A549 (cell line): ENCODE data around the gene SET. TPM values are rescaled to one million over a fixed set of nuclear protein-coding genes. Genes with fewer than 3 reads are reported as not detected.
"Not testable (repeated sequence)": the region's sequence is repeated elsewhere in the genome, so short reads cannot be mapped to it uniquely, and the experiment has no call there.

ENCODE experiments used
- ATAC-seq, 2 experiments: fragments of 200-7000 bp in 1 of 2; fragments of >200 bp in 1 of 2; cut with Nextera tagmentation in 1 of 2; cut with Tn5 transposase in 1 of 2; 3 replicates each; pipeline versions ENCODE4 v1.8.0 to v1.9.1; 2018 to 2020; ENCODE audit warnings: mild to moderate bottlenecking in 1 of 2, moderate library complexity in 1 of 2
- CTCF ChIA-PET: fragments of 300-600 bp; sonication (Branson Sonifier 250); formaldehyde crosslinking; extraction: SDS; loops from one replicate; lab custom pipeline; 2021; ENCODE audit warnings: antibody characterized with exemption, inconsistent platforms; lab: Yijun Ruan, JAX
- POLR2A ChIA-PET: fragments of 350-600 bp; formaldehyde crosslinking; extraction: SDS; loops from one replicate; lab custom pipeline; 2021; ENCODE audit warnings: antibody characterized with exemption, inconsistent platforms; lab: Yijun Ruan, JAX
- DNase-seq, 2 experiments: peaks; one replicate each; pipeline versions ENCODE4 v3.0.0 to v3.0.0-alpha.2; 2011 to 2016; ENCODE audit warnings: low read depth in 1 of 2, low spot score in 1 of 2
- FAIRE-seq: peaks from 2 replicates; lab custom pipeline; 2011; peaks lifted over from hg19 to GRCh38; lab: Jason Lieb, UNC
- H3K27ac ChIP-seq, 2 experiments: fragments of >200 bp; sonication (Bioruptor Twin); formaldehyde crosslinking; 3 replicates each; pipeline ENCODE4 v1.5.1; 2016 to 2017
- H3K4me1 ChIP-seq: fragments of >200 bp; sonication (Bioruptor Twin); formaldehyde crosslinking; 3 replicates; pipeline ENCODE4 v1.6.1; 2016
- H3K4me2 ChIP-seq: fragments of >200 bp; sonication (Bioruptor Twin); formaldehyde crosslinking; 3 replicates; pipeline ENCODE4 v1.6.1; 2016
- H3K4me3 ChIP-seq: fragments of >200 bp; sonication (Bioruptor Twin); formaldehyde crosslinking; 3 replicates; pipeline ENCODE4 v1.5.1; 2016
- H3K9me3 ChIP-seq: fragments of >200 bp; sonication (Bioruptor Twin); formaldehyde crosslinking; 3 replicates; pipeline ENCODE4 v1.6.1; 2016
- CBX2 ChIP-seq: fragments of 200-600 bp; sonication (generic); IDR thresholded peaks from 2 replicates; pipeline ENCODE4 v1.6.1; 2016; ENCODE audit warnings: low read depth, mild to moderate bottlenecking, borderline replicate concordance
- CHD2 ChIP-seq: fragments of 150-350 bp; IDR thresholded peaks from 2 replicates; pipeline ENCODE4 v1.6.1; 2014; ENCODE audit warnings: low read length; ENCODE audit not compliant: partially characterized antibody
- CHD4 ChIP-seq: fragments of 200-600 bp; sonication (generic); IDR thresholded peaks from 2 replicates; pipeline ENCODE4 v1.6.1; 2016; ENCODE audit warnings: antibody characterized with exemption, mild to moderate bottlenecking, borderline replicate concordance
- E2F6 ChIP-seq: IDR thresholded peaks from 2 replicates; pipeline ENCODE4 v1.6.1; 2012; ENCODE audit warnings: low read depth, borderline replicate concordance
- ELK1 ChIP-seq: fragments of 150-350 bp; IDR thresholded peaks from 2 replicates; pipeline ENCODE4 v1.6.1; 2014; ENCODE audit warnings: low read depth, mild to moderate bottlenecking, low read length
- FOSL2 ChIP-seq, 2 experiments: fragments of 450-650 bp in 1 of 2; fragments of >200 bp in 1 of 2; sonication (Bioruptor Twin) in 1 of 2; formaldehyde crosslinking; IDR thresholded peaks; 2 replicates each; pipeline versions ENCODE4 v1.5.0 to v1.6.1; 2016 to 2020; ENCODE audit warnings: mild to moderate bottlenecking in 1 of 2, moderate library complexity in 1 of 2
- HOXB13 ChIP-seq: fragments of 250-450 bp; sonication (Bioruptor Pico); IDR thresholded peaks from 2 replicates; pipeline ENCODE4 v1.5.0; 2020; ENCODE audit warnings: low read depth, mild to moderate bottlenecking, moderate library complexity
- JUN ChIP-seq, 2 experiments: fragments of >200 bp; sonication (Bioruptor Twin); formaldehyde crosslinking; IDR thresholded peaks; 2 replicates in 1 of 2; 3 replicates in 1 of 2; pipeline ENCODE4 v1.6.1; 2016 to 2017
- JUNB ChIP-seq: fragments of >200 bp; sonication (Bioruptor Twin); formaldehyde crosslinking; IDR thresholded peaks from 2 replicates; pipeline ENCODE4 v1.6.1; 2016
- KDM5A ChIP-seq: fragments of 200-600 bp; sonication (generic); IDR thresholded peaks from 2 replicates; pipeline ENCODE4 v1.6.1; 2016; ENCODE audit warnings: antibody characterized with exemption, mild to moderate bottlenecking
- MAX ChIP-seq: IDR thresholded peaks from 2 replicates; pipeline ENCODE4 v1.6.1; 2012
- MYC ChIP-seq: IDR thresholded peaks from 2 replicates; pipeline ENCODE4 v1.6.1; 2012; ENCODE audit warnings: mild to moderate bottlenecking, inconsistent platforms, low read length, improper control_type of control experiment, borderline replicate concordance
- NPAS2 ChIP-seq: fragments of 250-450 bp; sonication (Bioruptor Pico); IDR thresholded peaks from 2 replicates; pipeline ENCODE4 v1.8.0; 2022; ENCODE audit warnings: mild to moderate bottlenecking, moderate library complexity, borderline replicate concordance
- POLR2AphosphoS2 ChIP-seq: conservative IDR thresholded peaks from 2 replicates; pipeline ENCODE4 v1.6.1; 2012; ENCODE audit warnings: low read length, improper control_type of control experiment, inconsistent platforms
- RCOR1 ChIP-seq: fragments of 150-350 bp; IDR thresholded peaks from 2 replicates; pipeline ENCODE4 v1.6.1; 2014; ENCODE audit warnings: antibody characterized with exemption, low read length, low read depth
- REST ChIP-seq: fragments of 200-600 bp; sonication (generic); IDR thresholded peaks from 2 replicates; pipeline ENCODE4 v1.6.1; 2016; ENCODE audit warnings: antibody characterized with exemption, mild to moderate bottlenecking, moderate library complexity
- RNF2 ChIP-seq: fragments of 200-600 bp; sonication (generic); IDR thresholded peaks from 2 replicates; pipeline ENCODE4 v1.6.1; 2016; ENCODE audit warnings: low read depth, mild to moderate bottlenecking, antibody characterized with exemption, moderate library complexity, borderline replicate concordance
- TP53 ChIP-seq: fragments of 250-450 bp; sonication (Bioruptor Pico); IDR thresholded peaks from 2 replicates; pipeline ENCODE4 v1.5.0; 2021; ENCODE audit warnings: mild to moderate bottlenecking, moderate library complexity
- ZFP36 ChIP-seq: fragments of 450-650 bp; IDR thresholded peaks from 2 replicates; pipeline ENCODE4 v1.6.1; 2014; ENCODE audit warnings: borderline replicate concordance; ENCODE audit not compliant: partially characterized antibody
- WGBS: methylation state at CpG from one replicate; pipeline ENCODE4 v1.1.6; 2017; ENCODE audit errors: missing lambda C conversion rate; 5-methylcytosine and 5-hydroxymethylcytosine counted together
- polyA plus RNA-seq, 4 experiments: library from polyadenylated mRNA; depleted of rRNA in 3 of 4; stranded (reverse); fragments of >200 nt; fragmentation: RNase III in 1 of 4; extraction: RNeasy Plus Mini Kit Qiagen cat#74134 plus additional on column Dnase treatment in 1 of 4; gene quantifications; 2 replicates in 3 of 4; 3 replicates in 1 of 4; pipeline ENCODE4 v1.2.3, GENCODE V29; 2011 to 2017
- TF ChIP-seq, protein P1 (sequence below): fragments of >200 bp; sonication (Bioruptor Twin); formaldehyde crosslinking; IDR thresholded peaks from 3 replicates; pipeline ENCODE4 v1.5.1; 2016

The SET gene
- polyA plus RNA-seq, 2 of the 4 experiments (the other 2 are of a cell fraction), result 518 to 538 TPM

DNA sequence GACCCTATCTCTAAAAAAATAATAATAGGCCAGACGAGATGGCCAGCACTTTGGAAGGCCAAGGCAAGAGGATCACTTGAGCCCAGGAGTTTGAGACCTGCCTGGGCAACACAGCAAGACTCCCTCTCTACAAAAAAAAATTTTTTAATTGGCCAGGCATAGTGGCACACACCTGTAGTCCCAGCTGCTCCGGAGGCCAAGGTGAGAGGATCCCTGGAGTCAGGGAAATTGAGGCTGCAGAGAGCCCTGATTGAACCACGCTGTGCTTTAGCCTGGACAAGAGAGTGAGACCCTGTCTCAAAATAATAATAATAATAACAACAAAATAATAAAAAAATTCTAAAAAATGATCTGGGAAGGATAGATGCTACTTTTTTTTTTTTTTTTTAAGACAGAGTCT lies 31.2 kb upstream of the SET start:
- no peak for ATAC-seq
- no peak for TF ChIP-seq ELK1
- no peak for TF ChIP-seq REST
- no peak for TF ChIP-seq TP53 (CRISPR knock-in tag)
- no peak for TF ChIP-seq E2F6
- no peak for TF ChIP-seq HOXB13 (CRISPR knock-in tag)
- TF ChIP-seq CBX2, result no peak
- TF ChIP-seq RNF2, result no peak
- no peak for TF ChIP-seq CHD4
- no peak for TF ChIP-seq JUN (IDR thresholded peaks at IDR 0.05)
- TF ChIP-seq CHD2, result no peak
- ChIA-PET POLR2A (interaction anchor here (2.0 kb wide), 1 partner anchor 22 kb away, joined by 8 read pairs; no protein-coding TSS in a partner anchor), CTCF (interaction anchor here (1.0 to 1.6 kb wide), 3 partner anchors 9 to 44 kb away, joined by 4 to 5 read pairs (median 4); partner anchors contain the start of gene PKN3)
- Histone ChIP-seq H3K9me3 (no peaks in the 10 kb centered on the region), H3K27ac (peak overlapping the region; percentile 94 to 99; a peak in 4 of 6 replicates), H3K4me2 (no peak overlapping the region), H3K4me1 (peaks cover 4% of the 10 kb centered on the region; the same call in 1 of the 3 replicates), H3K4me3 (no peak overlapping the region)
- FAIRE-seq, result no peak
- DNase-seq, result no peak
- WGBS, result 86% methylated on average over 3 of the region's 3 CpGs

- FAIRE-seq; H3K4me3 ChIP-seq; H3K9me3 ChIP-seq; TF ChIP-seq FOSL2 (IDR thresholded peaks at IDR 0.05): not testable (repeated sequence)
- DNase-seq (peak in 1 of 2 experiments; percentile 64), ATAC-seq (peak in 1 of 2 experiments; percentile 49; a peak in 3 of 6 replicates)
- POLR2A ChIA-PET, result interaction anchor here (0.7 to 1.8 kb wide), 2 partner anchors 9 to 18 kb away, joined by 5 to 8 read pairs; no protein-coding TSS in a partner anchor
- CTCF ChIA-PET, result interaction anchor here (0.6 to 1.3 kb wide), 2 partner anchors 9 to 411 kb away, joined by 3 to 4 read pairs; partner anchors contain the start of gene DYNC2I2
- 61% methylated on average over 8 of the region's 8 CpGs for WGBS
- Histone ChIP-seq H3K4me1 (peaks cover 13% of the 10 kb centered on the region), H3K27ac (peak overlapping the region in 1 of 2 experiments; percentile 63; a peak in 3 of 6 replicates), H3K4me2 (peak overlapping the region; percentile 22; the same call in 2 of the 3 replicates)
- peak; percentile 79 for TF ChIP-seq FOSL2 (CRISPR knock-in tag; IDR thresholded peaks at IDR 0.05)
Observed at GRCh38 chr9:128666481-128666941, 22.5 kb upstream of the SET start.

- Histone ChIP-seq H3K4me1 (peaks cover 13% of the 10 kb centered on the region), H3K4me3 (no peak overlapping the region), H3K4me2 (no peak overlapping the region), H3K9me3 (no peaks in the 10 kb centered on the region), H3K27ac (no peak overlapping the region)
- POLR2A ChIA-PET, result interaction anchor here (0.5 kb wide), 1 partner anchor 20 kb away, joined by 4 read pairs; no protein-coding TSS in a partner anchor
- DNase-seq (no peak), ATAC-seq (no peak), FAIRE-seq (no peak)
- TF ChIP-seq ELK1 (no peak), CHD2 (no peak), MYC (no peak), MAX (no peak), ZFP36 (no peak), CHD4 (no peak), NPAS2 (CRISPR knock-in tag) (no peak), JUNB (no peak), FOSL2 (IDR thresholded peaks at IDR 0.05) (no peak), FOSL2 (CRISPR knock-in tag; IDR thresholded peaks at IDR 0.05) (no peak), HOXB13 (CRISPR knock-in tag) (no peak), KDM5A (no peak), POLR2AphosphoS2 (no peak), RCOR1 (no peak)
- TF ChIP-seq, protein P1, sequence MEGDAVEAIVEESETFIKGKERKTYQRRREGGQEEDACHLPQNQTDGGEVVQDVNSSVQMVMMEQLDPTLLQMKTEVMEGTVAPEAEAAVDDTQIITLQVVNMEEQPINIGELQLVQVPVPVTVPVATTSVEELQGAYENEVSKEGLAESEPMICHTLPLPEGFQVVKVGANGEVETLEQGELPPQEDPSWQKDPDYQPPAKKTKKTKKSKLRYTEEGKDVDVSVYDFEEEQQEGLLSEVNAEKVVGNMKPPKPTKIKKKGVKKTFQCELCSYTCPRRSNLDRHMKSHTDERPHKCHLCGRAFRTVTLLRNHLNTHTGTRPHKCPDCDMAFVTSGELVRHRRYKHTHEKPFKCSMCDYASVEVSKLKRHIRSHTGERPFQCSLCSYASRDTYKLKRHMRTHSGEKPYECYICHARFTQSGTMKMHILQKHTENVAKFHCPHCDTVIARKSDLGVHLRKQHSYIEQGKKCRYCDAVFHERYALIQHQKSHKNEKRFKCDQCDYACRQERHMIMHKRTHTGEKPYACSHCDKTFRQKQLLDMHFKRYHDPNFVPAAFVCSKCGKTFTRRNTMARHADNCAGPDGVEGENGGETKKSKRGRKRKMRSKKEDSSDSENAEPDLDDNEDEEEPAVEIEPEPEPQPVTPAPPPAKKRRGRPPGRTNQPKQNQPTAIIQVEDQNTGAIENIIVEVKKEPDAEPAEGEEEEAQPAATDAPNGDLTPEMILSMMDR, result no peak
- CTCF ChIA-PET, result interaction anchor here (0.8 to 2.7 kb wide), 3 partner anchors 23 to 34 kb away, joined by 4 to 10 read pairs (median 4); no protein-coding TSS in a partner anchor
- 94% methylated on average over 6 of the region's 6 CpGs for WGBS
Observed at GRCh38 chr9:128669786-128670185, 19.2 kb upstream of the SET start.
